GM21515 (cell line): ENCODE results near the gene ACTL9.
"Not testable (repeated sequence)": the region's sequence is repeated elsewhere in the genome, so short reads cannot be mapped to it uniquely, and the experiment has no call there.

Experiments used
- ATAC-seq: cut with Tn5 transposase; IDR thresholded peaks from one replicate; pipeline ENCODE4 v1.9.1; 2021; ENCODE audit not compliant: unreplicated experiment

ACTL9 gene

GRCh38 chr19:8698433-8699063 lies at the start of gene ACTL9:
Gene ACTL9, minus strand, starts transcription at chr19:8698795. Its CDS starts 94 bp downstream, at chr19:8698701.
- no peak for ATAC-seq

- ATAC-seq: not testable (repeated sequence)
Observed at GRCh38 chr19:8739291-8740065, 40.9 kb upstream of the ACTL9 start.

GRCh38 chr19:8738377-8738776 lies 39.8 kb upstream of the ACTL9 start:
- no peak for ATAC-seq

GRCh38 chr19:8731428-8732169 lies 33.0 kb upstream of the ACTL9 start:
- ATAC-seq: no peak

GRCh38 chr19:8724276-8724675 lies 25.7 kb upstream of the ACTL9 start:
- no peak for ATAC-seq

GRCh38 chr19:8722032-8722431 lies 23.4 kb upstream of the ACTL9 start:
- no peak for ATAC-seq

- no peak for ATAC-seq
Observed at GRCh38 chr19:8721334-8721733, 22.7 kb upstream of the ACTL9 start, which contains the start of gene OR2Z1. Gene OR2Z1, plus strand, starts transcription at chr19:8721634. Its CDS starts 9,395 bp downstream, at chr19:8731029.

- ATAC-seq: not testable (repeated sequence)
Observed at GRCh38 chr19:8710337-8710736, 11.7 kb upstream of the ACTL9 start.

GRCh38 chr19:8705742-8706141 lies 7.1 kb upstream of the ACTL9 start:
- ATAC-seq: no peak

GRCh38 chr19:8705304-8705703 lies 6.7 kb upstream of the ACTL9 start:
- ATAC-seq: not testable (repeated sequence)

- no peak for ATAC-seq
Observed at GRCh38 chr19:8703223-8703622, 4.6 kb upstream of the ACTL9 start.

GRCh38 chr19:8702350-8702749 lies 3.8 kb upstream of the ACTL9 start:
- ATAC-seq: no peak

GRCh38 chr19:8700956-8701355 lies 2.4 kb upstream of the ACTL9 start:
- ATAC-seq: no peak

- no peak for ATAC-seq
Observed at GRCh38 chr19:8699908-8700307, 1.3 kb upstream of the ACTL9 start.

GRCh38 chr19:8697671-8698432 lies 743 bp downstream of the ACTL9 start:
- no peak for ATAC-seq

- no peak for ATAC-seq
Observed at GRCh38 chr19:8696993-8697392, 1.6 kb downstream of the ACTL9 start.

GRCh38 chr19:8695911-8696310 lies 2.7 kb downstream of the ACTL9 start:
- no peak for ATAC-seq

GRCh38 chr19:8695501-8695900 lies 3.1 kb downstream of the ACTL9 start:
- ATAC-seq: no peak

- ATAC-seq: no peak
Observed at GRCh38 chr19:8690753-8691539, 7.6 kb downstream of the ACTL9 start.

- ATAC-seq: no peak
Observed at GRCh38 chr19:8688930-8689329, 9.7 kb downstream of the ACTL9 start.
